ENCODE results near the gene SND1.

The SND1 gene

GRCh38 chr7:128039544-128039953 is 387.6 kb downstream of the SND1 start (continued):
- no peak for TF ChIP-seq ZNF704 (tag by site-specific recombination; IDR thresholded peaks at IDR 0.05)
- no peak for TF ChIP-seq ZNF394 (tag by site-specific recombination; IDR thresholded peaks at IDR 0.05; ENCODE audit: borderline replicate concordance)
- TF ChIP-seq ZNF223 (tag by site-specific recombination; IDR thresholded peaks at IDR 0.05) = no peak
- no peak for TF ChIP-seq ZBTB7A (tag by site-specific recombination; IDR thresholded peaks at IDR 0.05; ENCODE audit: low read depth)
- TF ChIP-seq ZNF202 (tag by site-specific recombination; IDR thresholded peaks at IDR 0.05; ENCODE audit: borderline replicate concordance) = no peak
- TF ChIP-seq ZNF658 (tag by site-specific recombination; IDR thresholded peaks at IDR 0.05) = no peak
- TF ChIP-seq ZNF16 (tag by site-specific recombination; IDR thresholded peaks at IDR 0.05; ENCODE audit: low read depth) = no peak
- TF ChIP-seq ZNF214 (tag by site-specific recombination; IDR thresholded peaks at IDR 0.05; ENCODE audit: borderline replicate concordance) = no peak
- no peak for TF ChIP-seq GLIS2 (tag by site-specific recombination; IDR thresholded peaks at IDR 0.05)
- TF ChIP-seq PRDM4 (tag by site-specific recombination; IDR thresholded peaks at IDR 0.05) = peak; percentile 41; the same call in 1 of the 2 replicates
- no peak for TF ChIP-seq ZEB2 (tag by site-specific recombination; IDR thresholded peaks at IDR 0.05)
- TF ChIP-seq ZNF239 (tag by site-specific recombination; IDR thresholded peaks at IDR 0.05) = no peak
- no peak for TF ChIP-seq ZNF350 (tag by site-specific recombination; IDR thresholded peaks at IDR 0.05)
- no peak for TF ChIP-seq YY1 (tag by site-specific recombination; IDR thresholded peaks at IDR 0.05)
- TF ChIP-seq OSR2 (tag by site-specific recombination; IDR thresholded peaks at IDR 0.05) = peak; percentile 66; the same call in 1 of the 2 replicates
- TF ChIP-seq ZNF626 (tag by site-specific recombination; IDR thresholded peaks at IDR 0.05) = no peak
- TF ChIP-seq ZNF140 (tag by site-specific recombination; IDR thresholded peaks at IDR 0.05) = no peak
- TF ChIP-seq ZNF560 (tag by site-specific recombination; IDR thresholded peaks at IDR 0.05; ENCODE audit: borderline replicate concordance) = no peak
- no peak for TF ChIP-seq ZNF571 (tag by site-specific recombination; IDR thresholded peaks at IDR 0.05)
- no peak for TF ChIP-seq ZNF274 (IDR thresholded peaks at IDR 0.05; ENCODE audit: low read length)
- TF ChIP-seq ZNF274 (tag by site-specific recombination; IDR thresholded peaks at IDR 0.05; ENCODE audit: borderline replicate concordance) = no peak
- no peak for TF ChIP-seq ZNF747 (tag by site-specific recombination; IDR thresholded peaks at IDR 0.05)
- peak; percentile 67 for TF ChIP-seq ZBTB17 (tag by site-specific recombination; IDR thresholded peaks at IDR 0.05)
- TF ChIP-seq ZNF600 (tag by site-specific recombination; IDR thresholded peaks at IDR 0.05) = no peak
- TF ChIP-seq TCF7L2 (IDR thresholded peaks at IDR 0.05; ENCODE audit: borderline replicate concordance, low read depth, low read length) = no peak
- no peak for TF ChIP-seq ZNF121 (tag by site-specific recombination; IDR thresholded peaks at IDR 0.05)
- no peak for TF ChIP-seq IKZF3 (tag by site-specific recombination; IDR thresholded peaks at IDR 0.05)
- TF ChIP-seq ZNF391 (tag by site-specific recombination; IDR thresholded peaks at IDR 0.05; ENCODE audit: borderline replicate concordance, low read depth) = no peak
- TF ChIP-seq KLF8 (tag by site-specific recombination; IDR thresholded peaks at IDR 0.05) = no peak
- no peak for TF ChIP-seq ZNF514 (tag by site-specific recombination; IDR thresholded peaks at IDR 0.05)
- no peak for TF ChIP-seq ZNF664 (tag by site-specific recombination; IDR thresholded peaks at IDR 0.05)
- no peak for TF ChIP-seq BCL11B (tag by site-specific recombination; IDR thresholded peaks at IDR 0.05; ENCODE audit: low read depth)
- no peak for TF ChIP-seq TSHZ1 (tag by site-specific recombination; IDR thresholded peaks at IDR 0.05; ENCODE audit: borderline replicate concordance)
- TF ChIP-seq ZNF157 (tag by site-specific recombination; IDR thresholded peaks at IDR 0.05) = no peak
- TF ChIP-seq REPIN1 (tag by site-specific recombination; IDR thresholded peaks at IDR 0.05; ENCODE audit: low read depth) = no peak
